Activated CD8-positive, alpha-beta T cell treated with anti-CD3 and anti-CD28 coated beads for 36 hours (primary cell): ENCODE results near the gene MPZL3. TPM values are rescaled to one million over a fixed set of nuclear protein-coding genes. Genes with fewer than 3 reads are reported as not detected.

Source experiments
- ATAC-seq: fragments of 200-7000 bp; cut with Tn5 transposase; one replicate; pipeline ENCODE4 v1.10.0; 2021; ENCODE audit warnings: mild to moderate bottlenecking, moderate library complexity
- CTCF ChIA-PET: fragments of 350-600 bp; sonication (Branson Sonifier 250); formaldehyde crosslinking; loops from one replicate; lab custom pipeline; 2021; ENCODE audit warnings: antibody characterized with exemption; lab: Charles Lee
- POLR2A ChIA-PET: fragments of 350-600 bp; sonication (Branson Sonifier 250); formaldehyde crosslinking; loops from one replicate; lab custom pipeline; 2021; ENCODE audit warnings: antibody characterized with exemption; lab: Charles Lee
- DNase-seq: peaks from one replicate; pipeline ENCODE4 v3.0.0-alpha.2; 2020
- H3K27ac Mint-ChIP-seq: one replicate; pipeline ENCODE4 v1.8.0; 2021; ENCODE audit warnings: mild to moderate bottlenecking, mixed read lengths
- H3K27me3 Mint-ChIP-seq: one replicate; pipeline ENCODE4 v1.8.0; 2021; ENCODE audit warnings: mixed read lengths
- H3K36me3 Mint-ChIP-seq: one replicate; pipeline ENCODE4 v1.8.0; 2021; ENCODE audit warnings: low read depth, mixed read lengths
- H3K4me1 Mint-ChIP-seq: one replicate; pipeline ENCODE4 v1.8.0; 2021; ENCODE audit warnings: low read depth, mixed read lengths
- H3K4me3 Mint-ChIP-seq: one replicate; pipeline ENCODE4 v1.8.0; 2021; ENCODE audit warnings: mild to moderate bottlenecking, moderate library complexity, mixed read lengths
- H3K9me3 Mint-ChIP-seq: one replicate; pipeline ENCODE4 v1.8.0; 2021; ENCODE audit warnings: mixed read lengths
- intact Hi-C: fragments of 100-400 bp; cut with micrococcal nuclease; formaldehyde crosslinking; loops from one replicate; pipeline ENCODE4 v1.10.0; 2022
- total RNA-seq, 2 experiments: library from RNA; stranded (reverse); gene quantifications; one replicate each; pipeline ENCODE4 v1.2.3, GENCODE V29; 2021
- TF ChIP-seq, protein P1 (sequence below): fragments of 200-600 bp; IDR thresholded peaks from one replicate; pipeline ENCODE4 v1.8.0; 2022; ENCODE audit warnings: antibody characterized with exemption, mild to moderate bottlenecking

MPZL3 gene
- total RNA-seq, 2 experiments from 2014 or later = 51.1 to 51.7 TPM

DNA sequence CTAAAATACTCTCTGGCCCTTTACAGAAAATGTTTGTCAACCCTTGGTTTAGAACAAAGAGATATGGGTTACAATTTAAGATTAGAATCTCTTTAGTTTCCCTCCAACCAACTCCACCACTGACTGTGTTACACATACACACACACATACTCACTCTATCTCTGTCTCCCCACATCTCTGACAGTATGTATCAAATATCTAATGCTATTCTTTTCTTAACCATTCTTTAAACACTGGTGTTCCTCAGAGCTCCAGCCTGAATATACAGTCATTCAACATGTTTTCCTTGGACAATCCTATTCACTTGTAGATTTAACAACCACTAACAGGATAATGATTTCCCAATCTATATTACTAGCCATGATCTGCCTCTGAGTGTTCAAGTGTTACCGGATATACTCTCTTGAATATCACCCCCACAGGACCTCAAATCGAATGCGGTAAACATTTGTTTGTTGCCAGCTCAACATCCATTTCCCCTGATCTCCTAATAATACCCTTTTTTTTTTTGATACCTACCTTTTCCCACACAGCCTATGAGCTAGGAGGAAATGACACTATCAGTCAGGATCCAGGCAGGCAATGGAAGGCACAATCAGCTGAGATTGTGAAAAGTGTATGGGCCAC, 6.1 kb downstream of the MPZL3 start:
- no peak overlapping the region for H3K4me3 Mint-ChIP-seq
- no peaks in the 10 kb centered on the region for H3K9me3 Mint-ChIP-seq
- no peaks in the 10 kb centered on the region for H3K27me3 Mint-ChIP-seq
- H3K4me1 Mint-ChIP-seq = peaks cover 78% of the 10 kb centered on the region
- POLR2A ChIA-PET = interaction anchor here (0.7 to 9.4 kb wide), 6 partner anchors 13 to 245 kb away, joined by 3 to 364 read pairs (median 4); partner anchors contain the start of gene JAML
- DNase-seq (no peak), ATAC-seq (no peak)
- peak overlapping the region; percentile 97 for H3K27ac Mint-ChIP-seq
- TF ChIP-seq, protein P1, sequence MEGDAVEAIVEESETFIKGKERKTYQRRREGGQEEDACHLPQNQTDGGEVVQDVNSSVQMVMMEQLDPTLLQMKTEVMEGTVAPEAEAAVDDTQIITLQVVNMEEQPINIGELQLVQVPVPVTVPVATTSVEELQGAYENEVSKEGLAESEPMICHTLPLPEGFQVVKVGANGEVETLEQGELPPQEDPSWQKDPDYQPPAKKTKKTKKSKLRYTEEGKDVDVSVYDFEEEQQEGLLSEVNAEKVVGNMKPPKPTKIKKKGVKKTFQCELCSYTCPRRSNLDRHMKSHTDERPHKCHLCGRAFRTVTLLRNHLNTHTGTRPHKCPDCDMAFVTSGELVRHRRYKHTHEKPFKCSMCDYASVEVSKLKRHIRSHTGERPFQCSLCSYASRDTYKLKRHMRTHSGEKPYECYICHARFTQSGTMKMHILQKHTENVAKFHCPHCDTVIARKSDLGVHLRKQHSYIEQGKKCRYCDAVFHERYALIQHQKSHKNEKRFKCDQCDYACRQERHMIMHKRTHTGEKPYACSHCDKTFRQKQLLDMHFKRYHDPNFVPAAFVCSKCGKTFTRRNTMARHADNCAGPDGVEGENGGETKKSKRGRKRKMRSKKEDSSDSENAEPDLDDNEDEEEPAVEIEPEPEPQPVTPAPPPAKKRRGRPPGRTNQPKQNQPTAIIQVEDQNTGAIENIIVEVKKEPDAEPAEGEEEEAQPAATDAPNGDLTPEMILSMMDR = no peak
- intact Hi-C loops = no loop called here
- CTCF ChIA-PET = interaction anchor here (0.9 to 1.9 kb wide), 10 partner anchors 8 to 285 kb away, joined by 3 to 11 read pairs (median 3); partner anchors contain the start of gene JAML
- H3K36me3 Mint-ChIP-seq = peaks cover 38% of the 10 kb centered on the region

DNA sequence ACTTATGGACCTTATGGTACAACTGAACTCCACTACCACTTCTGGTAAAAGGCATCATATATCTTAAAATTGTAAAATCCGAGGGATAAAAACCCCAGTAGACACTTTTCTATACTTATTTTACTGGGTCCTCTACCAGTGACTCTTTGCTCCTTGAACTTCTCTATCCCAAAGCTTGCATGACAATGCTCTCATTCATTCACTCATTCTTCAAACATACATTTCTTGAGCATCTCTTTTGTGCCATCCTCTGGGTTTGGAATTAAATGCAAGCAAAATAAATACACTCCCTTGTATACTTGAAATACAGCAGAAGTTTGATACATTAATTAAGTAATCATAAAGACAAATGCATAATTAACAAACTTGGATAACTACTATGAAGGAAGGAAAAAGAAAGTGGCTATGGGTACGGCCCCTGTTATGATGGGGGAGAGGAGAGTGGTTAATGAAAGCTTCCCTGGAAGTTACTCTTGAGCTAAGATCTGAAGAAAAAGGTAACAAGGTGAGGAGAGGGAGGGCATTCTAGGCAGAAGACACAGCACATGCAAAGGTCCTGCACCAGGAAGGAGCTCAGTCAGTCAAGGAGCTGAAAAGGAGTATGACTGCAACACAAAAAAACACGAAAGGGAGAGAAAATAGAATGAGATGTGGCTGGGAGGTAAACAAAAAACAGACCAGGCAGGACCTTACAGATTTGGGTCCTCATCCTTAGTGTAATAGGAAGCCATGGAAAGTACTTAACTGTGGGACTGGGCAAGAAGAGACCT, 8.0 kb downstream of the MPZL3 start:
- DNase-seq (no peak), ATAC-seq (no peak)
- Mint-ChIP-seq H3K4me1 (peaks cover 71% of the 10 kb centered on the region), H3K36me3 (peaks cover 49% of the 10 kb centered on the region), H3K27me3 (no peaks in the 10 kb centered on the region), H3K4me3 (no peak overlapping the region), H3K9me3 (no peaks in the 10 kb centered on the region), H3K27ac (peak overlapping the region; percentile 97)
- intact Hi-C loops = no loop called here
- ChIA-PET POLR2A (interaction anchor here (0.6 to 9.4 kb wide), 6 partner anchors 26 to 336 kb away, joined by 3 to 364 read pairs (median 4); partner anchors contain the start of gene JAML), CTCF (interaction anchor here (1.1 to 1.9 kb wide), 3 partner anchors 16 to 46 kb away, joined by 3 to 6 read pairs (median 3); no protein-coding TSS in a partner anchor)
- TF ChIP-seq, protein P1 = no peak

DNA sequence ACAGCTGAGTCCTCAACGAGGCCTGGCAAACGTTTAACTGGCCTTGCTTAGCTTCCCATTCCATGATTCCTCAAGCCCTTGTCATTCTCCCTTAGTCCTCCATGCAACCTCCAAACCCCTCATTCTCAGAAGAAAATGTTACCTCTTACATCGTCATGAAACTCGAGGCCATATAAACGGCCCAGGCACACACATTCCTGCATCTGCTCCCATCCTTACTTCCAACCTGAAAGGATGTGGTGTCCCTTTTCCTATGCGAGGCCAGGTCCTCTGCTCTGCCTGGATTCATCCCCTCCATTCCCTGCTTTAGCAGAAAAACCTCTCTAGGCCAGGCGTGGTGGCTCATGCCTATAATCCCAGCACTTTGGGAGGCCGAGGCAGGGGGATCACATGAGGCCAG, 9.0 kb downstream of the MPZL3 start:
- Mint-ChIP-seq H3K4me3 (peak overlapping the region; percentile 29), H3K9me3 (no peaks in the 10 kb centered on the region), H3K4me1 (peaks cover 76% of the 10 kb centered on the region), H3K36me3 (peaks cover 56% of the 10 kb centered on the region), H3K27ac (peak overlapping the region; percentile 97), H3K27me3 (no peaks in the 10 kb centered on the region)
- intact Hi-C loops = no loop called here
- TF ChIP-seq, protein P1 = no peak
- POLR2A ChIA-PET = interaction anchor here (2.0 to 9.4 kb wide), 5 partner anchors 8 to 61 kb away, joined by 7 to 364 read pairs (median 40); partner anchors contain the start of genes JAML and MPZL3
- no peak for DNase-seq
- no peak for ATAC-seq
- CTCF ChIA-PET = interaction anchor here (0.9 to 2.5 kb wide), 7 partner anchors 25 to 61 kb away, joined by 3 to 24 read pairs (median 3); no protein-coding TSS in a partner anchor

DNA sequence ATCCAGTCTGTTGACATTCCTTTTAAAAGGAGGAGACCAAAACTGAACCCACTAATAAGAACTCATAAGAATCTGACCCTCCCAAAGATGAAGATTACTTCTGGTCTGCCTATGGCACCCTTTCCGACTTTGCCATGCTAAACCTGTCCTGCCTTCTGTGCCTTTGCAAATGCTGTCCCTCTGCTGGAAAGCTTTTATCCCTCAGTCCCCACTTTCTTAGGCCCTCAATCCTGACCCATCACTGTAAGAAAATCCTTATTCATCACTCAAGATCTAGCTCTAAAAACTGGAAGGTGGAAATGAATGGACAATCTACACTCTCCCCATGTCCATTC, 10.4 kb downstream of the MPZL3 start:
- ChIA-PET CTCF (interaction anchor here (0.7 to 2.5 kb wide), 15 partner anchors 9 to 247 kb away, joined by 3 to 24 read pairs (median 4); partner anchors contain the start of genes JAML and MPZL3), POLR2A (interaction anchor here (0.6 to 9.4 kb wide), 13 partner anchors 10 to 118 kb away, joined by 3 to 364 read pairs (median 7); partner anchors contain the start of genes JAML, MPZL3 and UBE4A)
- TF ChIP-seq, protein P1 = no peak
- no peak for ATAC-seq
- Mint-ChIP-seq H3K4me3 (peak overlapping the region; percentile 86), H3K36me3 (peaks cover 64% of the 10 kb centered on the region), H3K9me3 (no peaks in the 10 kb centered on the region), H3K4me1 (peaks cover 78% of the 10 kb centered on the region), H3K27me3 (no peaks in the 10 kb centered on the region), H3K27ac (peak overlapping the region; percentile 97)
- no peak for DNase-seq
- intact Hi-C loops = loop anchor here (2.0 kb wide), 1 partner anchor 15 kb away; no protein-coding TSS in a partner anchor
